Activated B cell treated with CpG ODN at 0.5 μM for 24 hours (primary cell): Measurements from ENCODE around the gene SCPEP1. TPM values are rescaled to one million over a fixed set of nuclear protein-coding genes. Genes with fewer than 3 reads are reported as not detected.

Experiments used
- ATAC-seq: fragments of 200-7000 bp; cut with Tn5 transposase; one replicate; pipeline ENCODE4 v1.10.0; 2021; ENCODE audit warnings: low read depth, mild to moderate bottlenecking, moderate library complexity
- CTCF ChIA-PET: fragments of 350-600 bp; sonication (Branson Sonifier 250); formaldehyde crosslinking; loops from one replicate; lab custom pipeline; 2021; ENCODE audit warnings: antibody characterized with exemption; lab: Charles Lee
- POLR2A ChIA-PET: fragments of 350-600 bp; sonication (Branson Sonifier 250); formaldehyde crosslinking; loops from one replicate; lab custom pipeline; 2021; ENCODE audit warnings: antibody characterized with exemption; lab: Charles Lee
- DNase-seq: peaks from one replicate; pipeline ENCODE4 v3.0.0; 2022
- H3K27ac Mint-ChIP-seq: one replicate; pipeline ENCODE4 v1.8.0; 2020; ENCODE audit warnings: mixed read lengths
- H3K27me3 Mint-ChIP-seq: one replicate; pipeline ENCODE4 v1.8.0; 2021; ENCODE audit warnings: mixed read lengths
- H3K36me3 Mint-ChIP-seq: one replicate; pipeline ENCODE4 v1.8.0; 2021; ENCODE audit warnings: low read depth, mixed read lengths
- H3K4me1 Mint-ChIP-seq: one replicate; pipeline ENCODE4 v1.8.0; 2021; ENCODE audit warnings: mixed read lengths
- H3K4me3 Mint-ChIP-seq: one replicate; pipeline ENCODE4 v1.8.0; 2020; ENCODE audit warnings: mild to moderate bottlenecking, mixed read lengths
- H3K9me3 Mint-ChIP-seq: one replicate; pipeline ENCODE4 v1.8.0; 2020; ENCODE audit warnings: mixed read lengths
- intact Hi-C: fragments of 100-400 bp; cut with micrococcal nuclease; formaldehyde crosslinking; loops from one replicate; pipeline ENCODE4 v1.15.1; 2024
- total RNA-seq: library from RNA; stranded (reverse); gene quantifications from 2 replicates; pipeline ENCODE4 v1.2.3, GENCODE V29; 2022
- TF ChIP-seq, protein P1 (sequence below): fragments of 200-600 bp; IDR thresholded peaks from one replicate; pipeline ENCODE4 v1.8.0; 2022; ENCODE audit warnings: antibody characterized with exemption, mild to moderate bottlenecking

SCPEP1 gene
- total RNA-seq, 1 donor from 2014 or later: 35.2 TPM

DNA sequence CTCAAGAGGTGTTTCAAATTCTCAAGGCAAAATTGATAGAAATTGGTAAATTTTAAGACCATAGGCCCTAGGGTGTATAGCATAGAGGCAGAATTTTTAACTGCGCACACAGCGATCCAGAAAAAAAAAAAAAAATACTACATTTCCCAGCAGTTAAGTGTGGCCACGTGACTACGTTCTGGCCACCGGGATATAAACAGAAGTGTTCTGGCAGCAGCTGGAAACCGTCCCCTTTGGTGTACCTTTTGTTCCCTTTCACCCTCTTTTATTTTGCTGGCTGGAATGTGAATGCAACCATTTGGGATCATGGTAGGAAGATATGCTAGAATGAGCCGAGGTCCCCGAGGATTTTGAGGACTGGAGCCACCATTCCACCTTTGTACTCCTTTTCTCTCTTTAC, 54.4 kb downstream of the SCPEP1 start:
- CTCF ChIA-PET: no interaction called here
- ATAC-seq (no peak), DNase-seq (no peak)
- intact Hi-C loops: no loop called here
- H3K36me3 Mint-ChIP-seq: no peaks in the 10 kb centered on the region
- no peaks in the 10 kb centered on the region for H3K4me1 Mint-ChIP-seq
- no peak overlapping the region for H3K4me3 Mint-ChIP-seq
- H3K9me3 Mint-ChIP-seq: peaks cover 4% of the 10 kb centered on the region
- H3K27me3 Mint-ChIP-seq: peaks cover 17% of the 10 kb centered on the region
- TF ChIP-seq, protein P1, sequence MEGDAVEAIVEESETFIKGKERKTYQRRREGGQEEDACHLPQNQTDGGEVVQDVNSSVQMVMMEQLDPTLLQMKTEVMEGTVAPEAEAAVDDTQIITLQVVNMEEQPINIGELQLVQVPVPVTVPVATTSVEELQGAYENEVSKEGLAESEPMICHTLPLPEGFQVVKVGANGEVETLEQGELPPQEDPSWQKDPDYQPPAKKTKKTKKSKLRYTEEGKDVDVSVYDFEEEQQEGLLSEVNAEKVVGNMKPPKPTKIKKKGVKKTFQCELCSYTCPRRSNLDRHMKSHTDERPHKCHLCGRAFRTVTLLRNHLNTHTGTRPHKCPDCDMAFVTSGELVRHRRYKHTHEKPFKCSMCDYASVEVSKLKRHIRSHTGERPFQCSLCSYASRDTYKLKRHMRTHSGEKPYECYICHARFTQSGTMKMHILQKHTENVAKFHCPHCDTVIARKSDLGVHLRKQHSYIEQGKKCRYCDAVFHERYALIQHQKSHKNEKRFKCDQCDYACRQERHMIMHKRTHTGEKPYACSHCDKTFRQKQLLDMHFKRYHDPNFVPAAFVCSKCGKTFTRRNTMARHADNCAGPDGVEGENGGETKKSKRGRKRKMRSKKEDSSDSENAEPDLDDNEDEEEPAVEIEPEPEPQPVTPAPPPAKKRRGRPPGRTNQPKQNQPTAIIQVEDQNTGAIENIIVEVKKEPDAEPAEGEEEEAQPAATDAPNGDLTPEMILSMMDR: no peak
- H3K27ac Mint-ChIP-seq: no peak overlapping the region
- POLR2A ChIA-PET: interaction anchor here (1.0 kb wide), 1 partner anchor 13 kb away, joined by 5 read pairs; no protein-coding TSS in a partner anchor

DNA sequence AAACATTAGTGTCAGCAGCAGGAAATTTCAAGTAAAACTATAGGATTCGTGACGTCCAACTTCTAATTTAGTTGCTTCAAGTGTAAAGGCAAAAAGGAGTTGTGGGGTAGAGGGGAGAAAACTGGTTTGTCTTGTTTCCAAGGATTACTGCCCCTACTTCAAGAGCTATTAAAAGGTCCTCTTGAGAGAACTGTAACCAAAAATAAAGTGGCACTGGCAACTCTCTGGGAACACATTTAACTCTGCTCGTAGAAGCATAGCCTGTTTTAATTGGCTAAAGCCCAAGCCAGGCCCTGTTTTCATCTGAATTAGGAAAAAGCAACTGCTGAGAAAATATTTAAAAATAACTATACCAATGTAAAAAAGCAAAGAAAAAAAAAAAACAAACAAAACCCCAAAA, 55.4 kb downstream of the SCPEP1 start:
- Mint-ChIP-seq H3K27ac (no peak overlapping the region), H3K9me3 (peaks cover 3% of the 10 kb centered on the region), H3K4me1 (no peaks in the 10 kb centered on the region), H3K4me3 (no peak overlapping the region), H3K36me3 (no peaks in the 10 kb centered on the region), H3K27me3 (peaks cover 21% of the 10 kb centered on the region)
- CTCF ChIA-PET: no interaction called here
- intact Hi-C loops: no loop called here
- ATAC-seq (no peak), DNase-seq (no peak)
- TF ChIP-seq, protein P1: no peak
- POLR2A ChIA-PET: no interaction called here

DNA sequence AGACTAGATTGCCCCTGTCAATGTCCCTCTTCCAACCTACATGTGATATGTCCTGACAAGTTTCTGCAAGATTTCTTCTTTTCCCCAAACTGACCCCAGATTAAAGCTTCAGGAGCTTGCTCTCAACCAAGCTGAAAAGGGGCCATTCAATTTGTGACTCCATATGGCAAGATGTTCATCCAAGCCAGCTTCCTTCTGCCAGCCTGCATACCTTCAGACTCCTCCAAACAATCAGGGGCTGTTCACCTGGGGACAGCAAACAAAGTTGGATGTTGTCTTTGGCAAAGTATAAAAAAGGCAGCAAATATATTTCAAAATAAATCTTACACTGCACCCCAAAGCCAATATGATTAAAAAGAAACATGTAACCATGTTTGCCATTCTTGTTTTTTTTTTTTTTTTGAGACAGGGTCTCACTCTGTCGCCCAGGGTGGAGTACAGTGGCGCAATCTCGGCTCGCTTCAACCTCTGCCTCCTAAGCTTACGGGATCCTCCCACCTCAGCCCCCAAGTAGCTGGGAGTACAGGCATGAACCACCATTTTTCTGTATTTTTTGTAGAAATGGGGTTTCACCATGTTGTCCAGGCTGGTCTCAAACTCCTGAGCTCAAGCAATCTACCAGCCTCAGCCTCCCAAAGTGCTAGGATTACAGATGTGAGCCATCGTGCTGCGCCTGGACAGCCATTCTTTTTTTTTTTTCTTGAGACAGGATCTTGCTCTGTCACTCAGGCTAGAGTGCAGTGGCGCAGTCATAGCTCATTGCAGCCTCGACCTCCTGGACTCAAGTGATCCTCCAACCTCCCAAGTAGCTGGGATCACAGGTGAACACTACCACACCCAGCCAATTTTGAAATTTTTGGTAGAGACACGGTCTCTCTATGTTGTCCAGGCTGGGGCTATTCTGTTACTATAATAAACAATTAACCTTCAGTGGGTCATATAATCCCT, 57.1 kb downstream of the SCPEP1 start:
- Mint-ChIP-seq H3K27ac (no peak overlapping the region), H3K4me3 (no peak overlapping the region), H3K36me3 (no peaks in the 10 kb centered on the region), H3K9me3 (no peaks in the 10 kb centered on the region), H3K4me1 (no peaks in the 10 kb centered on the region), H3K27me3 (peaks cover 20% of the 10 kb centered on the region)
- intact Hi-C loops: no loop called here
- CTCF ChIA-PET: no interaction called here
- POLR2A ChIA-PET: interaction anchor here (0.6 kb wide), 1 partner anchor 137 kb away, joined by 4 read pairs; no protein-coding TSS in a partner anchor
- ATAC-seq (no peak), DNase-seq (no peak)
- TF ChIP-seq, protein P1: no peak

DNA sequence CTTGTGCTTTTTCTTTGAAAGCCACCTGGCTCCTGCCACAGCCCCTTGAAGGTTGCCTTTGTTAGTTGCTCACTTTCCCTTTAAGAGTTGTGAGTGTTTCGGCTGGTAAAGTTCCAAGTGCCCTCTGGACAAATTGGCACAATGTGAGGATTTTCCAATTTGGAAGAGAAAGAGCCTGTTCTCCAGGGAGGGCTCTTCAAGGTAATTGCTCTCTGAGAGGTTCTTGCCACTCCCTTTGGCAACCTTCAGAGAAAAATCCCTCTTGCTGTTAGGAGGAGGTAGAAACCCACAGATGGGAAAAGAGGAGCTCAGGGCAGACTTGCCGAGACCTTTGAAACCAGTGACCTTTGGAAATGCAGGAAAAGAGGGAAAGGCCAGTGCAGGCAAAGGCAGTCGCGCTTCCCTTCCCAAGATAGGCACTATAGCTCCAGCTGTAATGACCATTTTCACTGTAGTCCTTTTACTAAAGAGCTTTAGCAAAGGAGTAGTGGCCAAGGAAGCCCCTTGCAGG, 58.1 kb downstream of the SCPEP1 start:
- peaks cover 20% of the 10 kb centered on the region for H3K27me3 Mint-ChIP-seq
- DNase-seq (no peak), ATAC-seq (no peak)
- intact Hi-C loops: no loop called here
- TF ChIP-seq, protein P1: no peak
- CTCF ChIA-PET: no interaction called here
- no peaks in the 10 kb centered on the region for H3K36me3 Mint-ChIP-seq
- no peak overlapping the region for H3K4me3 Mint-ChIP-seq
- POLR2A ChIA-PET: interaction anchor here (0.6 kb wide), 1 partner anchor 122 kb away, joined by 3 read pairs; the partner anchor contains the start of gene TRIM25
- H3K27ac Mint-ChIP-seq: no peak overlapping the region
- no peaks in the 10 kb centered on the region for H3K9me3 Mint-ChIP-seq
- H3K4me1 Mint-ChIP-seq: no peaks in the 10 kb centered on the region

DNA sequence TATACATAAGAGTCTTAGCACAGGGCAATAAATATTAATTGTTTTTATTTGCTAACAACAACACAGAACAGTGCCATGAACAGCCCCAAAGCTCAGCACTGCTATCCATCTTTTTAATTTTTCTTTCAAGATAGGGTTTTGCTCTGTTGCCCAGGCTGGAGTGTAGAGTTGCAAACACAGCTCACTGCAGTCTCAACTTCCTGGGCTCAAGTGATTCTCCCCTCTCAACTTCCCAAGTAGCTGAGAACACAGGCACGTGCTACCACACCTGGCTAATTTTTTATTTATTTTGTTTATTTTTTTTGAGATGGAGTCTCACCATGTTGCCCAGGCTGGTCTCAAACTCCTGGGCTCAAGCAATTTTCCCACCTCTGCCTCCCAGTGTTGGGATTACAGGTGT, 59.5 kb downstream of the SCPEP1 start:
- peaks cover 22% of the 10 kb centered on the region for H3K27me3 Mint-ChIP-seq

More for the DNA sequence above, 59.5 kb downstream of the SCPEP1 start:
- H3K4me3 Mint-ChIP-seq: no peak overlapping the region
- intact Hi-C loops: no loop called here
- ATAC-seq (no peak), DNase-seq (no peak)
- TF ChIP-seq, protein P1: no peak
- no peak overlapping the region for H3K27ac Mint-ChIP-seq
- H3K9me3 Mint-ChIP-seq: no peaks in the 10 kb centered on the region
- H3K4me1 Mint-ChIP-seq: no peaks in the 10 kb centered on the region
- no peaks in the 10 kb centered on the region for H3K36me3 Mint-ChIP-seq
- ChIA-PET CTCF (no interaction called here), POLR2A (no interaction called here)
